ENCODE results near the gene ZNRD2. TPM values are rescaled to one million over a fixed set of nuclear protein-coding genes. Genes with fewer than 3 reads are reported as not detected.
A peak's percentile ranks its signal among the peaks of the same experiment; 100 is the strongest.
"Not testable (repeated sequence)": the region's sequence is repeated elsewhere in the genome, so short reads cannot be mapped to it uniquely, and the experiment has no call there.

Gene ZNRD2
- total RNA-seq (ENCODE audit: insufficient read depth, low replicate concordance) = 17.3 TPM

DNA sequence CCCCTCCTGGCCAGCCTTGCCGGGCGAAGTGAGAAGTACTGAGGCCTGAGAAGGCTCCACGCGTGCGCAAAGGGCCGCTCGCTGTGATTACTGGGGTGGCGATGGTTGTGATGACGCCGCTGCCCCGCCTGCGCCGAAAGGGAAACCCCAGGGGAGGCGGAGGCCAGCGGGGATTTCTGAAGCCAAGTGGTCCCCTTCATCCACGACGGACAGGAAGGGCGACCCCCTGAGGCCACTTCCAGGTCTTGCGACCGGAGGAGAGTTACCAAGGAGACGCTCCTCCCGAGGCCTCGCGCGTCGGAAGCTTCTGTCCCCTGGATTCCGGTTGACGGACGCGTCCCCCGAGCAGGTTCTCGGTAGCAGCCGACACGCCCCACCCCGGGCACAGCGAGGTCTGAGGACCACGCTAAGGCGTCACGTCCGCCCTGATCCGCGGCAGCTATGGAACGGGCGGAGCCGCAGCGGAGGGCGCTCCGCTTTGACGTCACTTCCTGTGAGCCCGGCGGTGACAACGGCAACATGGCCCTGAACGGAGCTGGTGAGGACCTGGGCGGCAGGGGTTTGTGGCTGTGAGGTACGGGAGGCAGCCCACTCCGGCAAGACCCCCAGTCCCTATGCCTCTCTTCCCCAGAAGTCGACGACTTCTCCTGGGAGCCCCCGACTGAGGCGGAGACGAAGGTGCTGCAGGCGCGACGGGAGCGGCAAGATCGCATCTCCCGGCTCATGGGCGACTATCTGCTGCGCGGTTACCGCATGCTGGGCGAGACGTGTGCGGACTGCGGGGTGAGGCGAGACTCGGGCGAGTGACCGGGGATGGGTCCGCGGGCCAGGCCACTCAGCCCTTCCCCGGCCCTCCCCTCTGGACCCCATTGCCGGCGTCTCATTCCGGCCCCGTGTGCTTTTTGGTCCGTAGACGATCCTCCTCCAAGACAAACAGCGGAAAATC is at the start of gene ZNRD2:
TSS of gene ZNRD2 (plus strand) at position 505 of the 946 bp plus-strand sequence. CDS start at position 520, 15 bp downstream.
- peak; percentile 99 for DNase-seq (ENCODE audit: low spot score)

DNA sequence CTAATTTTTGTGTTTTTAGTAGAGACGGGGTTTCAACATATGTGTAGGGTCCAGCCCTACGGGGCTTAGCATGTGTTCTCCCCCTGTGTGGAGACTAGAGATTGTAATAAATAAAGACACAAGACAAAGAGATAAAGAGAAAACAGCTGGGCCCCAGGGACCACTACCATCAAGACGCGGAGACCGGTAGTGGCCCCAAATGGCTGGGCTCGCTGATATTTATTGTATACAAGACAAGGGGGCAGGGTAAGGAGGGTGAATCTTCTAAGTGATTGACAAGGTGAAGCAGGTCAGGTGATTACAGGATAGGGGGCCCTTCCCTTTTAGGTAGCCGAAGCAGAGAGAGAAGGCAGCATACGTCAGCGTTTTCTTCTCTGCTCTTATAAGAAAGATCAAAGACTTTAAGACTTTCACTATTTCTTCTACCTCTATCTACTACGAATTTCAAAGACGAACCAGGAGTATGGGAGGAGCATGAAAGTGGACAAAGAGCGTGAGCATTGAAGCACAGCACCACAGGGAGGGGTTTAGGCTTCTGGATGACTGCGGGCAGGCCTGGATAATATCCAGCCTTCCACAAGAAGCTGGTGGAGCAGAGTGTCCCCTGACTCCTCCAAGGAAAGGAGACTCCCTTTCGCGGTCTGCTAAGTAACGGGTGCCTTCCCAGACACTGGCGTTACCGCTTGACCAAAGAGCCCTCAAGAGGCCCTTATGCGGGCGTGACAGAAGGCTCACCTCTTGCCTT is 48.3 kb upstream of the ZNRD2 start:
- DNase-seq (ENCODE audit: low spot score) = peak; percentile 82

GRCh38 chr11:65522718-65523630 is 47.3 kb upstream of the ZNRD2 start:
- DNase-seq (ENCODE audit: low spot score) = peak; percentile 94

- not testable (repeated sequence) for DNase-seq (ENCODE audit: low spot score)
Measured at GRCh38 chr11:65523631-65523968, 46.7 kb upstream of the ZNRD2 start.

- DNase-seq (ENCODE audit: low spot score) = peak; percentile 97
Measured at GRCh38 chr11:65524014-65524740, 46.1 kb upstream of the ZNRD2 start.

- no peak for DNase-seq (ENCODE audit: low spot score)
Measured at GRCh38 chr11:65524741-65525545, 45.3 kb upstream of the ZNRD2 start, which contains the start of gene SCYL1. Gene SCYL1, plus strand, starts transcription at chr11:65525083. Its CDS starts 71 bp downstream, at chr11:65525154.

DNA sequence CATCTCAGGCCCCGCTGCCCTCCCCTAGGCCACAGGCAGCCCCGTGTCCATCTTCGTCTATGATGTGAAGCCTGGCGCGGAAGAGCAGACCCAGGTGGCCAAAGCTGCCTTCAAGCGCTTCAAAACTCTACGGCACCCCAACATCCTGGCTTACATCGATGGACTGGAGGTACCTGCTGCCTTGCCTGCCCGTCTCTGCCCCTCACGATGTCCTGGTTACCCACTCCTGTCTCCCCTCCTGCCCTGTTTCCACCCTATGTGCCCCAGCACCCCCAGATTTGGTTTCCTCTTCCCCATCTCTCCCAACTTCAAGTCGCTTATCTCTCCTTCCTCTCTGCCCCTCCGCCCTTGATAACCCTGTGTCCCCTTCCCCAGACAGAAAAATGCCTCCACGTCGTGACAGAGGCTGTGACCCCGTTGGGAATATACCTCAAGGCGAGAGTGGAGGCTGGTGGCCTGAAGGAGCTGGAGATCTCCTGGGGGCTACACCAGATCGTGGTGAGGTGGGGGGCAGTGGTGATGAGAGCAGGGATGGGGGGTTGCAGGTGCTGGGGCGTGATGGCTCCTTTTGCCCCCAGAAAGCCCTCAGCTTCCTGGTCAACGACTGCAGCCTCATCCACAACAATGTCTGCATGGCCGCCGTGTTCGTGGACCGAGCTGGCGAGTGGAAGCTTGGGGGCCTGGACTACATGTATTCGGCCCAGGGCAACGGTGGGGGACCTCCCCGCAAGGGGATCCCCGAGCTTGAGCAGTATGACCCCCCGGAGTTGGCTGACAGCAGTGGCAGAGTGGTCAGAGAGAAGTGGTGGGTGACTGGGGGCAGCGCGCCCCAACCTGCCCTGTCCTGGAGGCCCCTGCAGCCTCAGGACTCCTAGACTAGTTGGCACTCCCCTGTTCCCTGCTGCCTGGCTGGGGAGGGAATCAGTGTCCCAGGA is 44.5 kb upstream of the ZNRD2 start:
- no peak for DNase-seq (ENCODE audit: low spot score)

DNA sequence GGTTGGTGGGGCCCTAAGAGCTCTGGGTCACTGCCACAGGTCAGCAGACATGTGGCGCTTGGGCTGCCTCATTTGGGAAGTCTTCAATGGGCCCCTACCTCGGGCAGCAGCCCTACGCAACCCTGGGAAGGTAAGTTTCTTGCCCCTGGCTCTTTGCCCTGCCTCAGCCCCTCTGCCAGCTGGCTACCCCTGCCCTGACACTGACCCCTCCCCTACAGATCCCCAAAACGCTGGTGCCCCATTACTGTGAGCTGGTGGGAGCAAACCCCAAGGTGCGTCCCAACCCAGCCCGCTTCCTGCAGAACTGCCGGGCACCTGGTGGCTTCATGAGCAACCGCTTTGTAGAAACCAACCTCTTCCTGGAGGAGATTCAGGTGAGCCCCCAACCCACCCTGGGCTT is 43.5 kb upstream of the ZNRD2 start:
- no peak for DNase-seq (ENCODE audit: low spot score)

DNA sequence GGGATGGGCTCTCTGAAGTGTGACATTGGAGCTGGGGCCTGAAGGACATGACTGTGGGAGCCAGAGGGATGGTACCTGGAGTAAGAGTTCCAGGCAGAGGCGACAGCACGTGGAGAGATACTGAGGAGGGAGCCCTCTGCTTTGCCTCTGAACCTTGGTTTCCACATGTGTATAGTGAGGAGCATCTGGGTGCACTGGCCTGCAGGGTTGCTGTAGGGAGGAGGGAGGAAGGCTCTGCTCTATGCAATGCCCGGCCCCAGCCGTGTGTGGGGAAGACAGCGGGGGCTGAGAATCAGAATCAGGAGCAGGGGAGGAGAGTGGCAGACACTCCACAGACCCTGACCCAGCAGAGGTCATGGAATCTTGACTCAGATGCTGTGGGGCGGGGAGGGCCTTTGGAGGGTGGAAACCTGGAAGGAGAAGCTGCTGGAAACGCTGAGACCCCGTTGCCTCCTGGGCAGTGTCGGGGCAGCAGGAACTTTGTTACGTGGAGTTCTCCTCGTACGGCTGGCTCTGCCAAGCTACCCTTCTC is 41.4 kb upstream of the ZNRD2 start:
- DNase-seq (ENCODE audit: low spot score) = no peak

- no peak for DNase-seq (ENCODE audit: low spot score)
Measured at GRCh38 chr11:65529475-65530156, 40.7 kb upstream of the ZNRD2 start.

GRCh38 chr11:65530157-65530496 is 40.1 kb upstream of the ZNRD2 start:
- DNase-seq (ENCODE audit: low spot score) = no peak

GRCh38 chr11:65532388-65533064 is 37.8 kb upstream of the ZNRD2 start:
- DNase-seq (ENCODE audit: low spot score) = no peak

- no peak for DNase-seq (ENCODE audit: low spot score)
Measured at GRCh38 chr11:65535102-65535501, 35.2 kb upstream of the ZNRD2 start.

- DNase-seq (ENCODE audit: low spot score) = no peak
Measured at GRCh38 chr11:65536412-65537295, 33.6 kb upstream of the ZNRD2 start.

GRCh38 chr11:65537296-65537597 is 33.0 kb upstream of the ZNRD2 start:
- DNase-seq (ENCODE audit: low spot score) = no peak

DNA sequence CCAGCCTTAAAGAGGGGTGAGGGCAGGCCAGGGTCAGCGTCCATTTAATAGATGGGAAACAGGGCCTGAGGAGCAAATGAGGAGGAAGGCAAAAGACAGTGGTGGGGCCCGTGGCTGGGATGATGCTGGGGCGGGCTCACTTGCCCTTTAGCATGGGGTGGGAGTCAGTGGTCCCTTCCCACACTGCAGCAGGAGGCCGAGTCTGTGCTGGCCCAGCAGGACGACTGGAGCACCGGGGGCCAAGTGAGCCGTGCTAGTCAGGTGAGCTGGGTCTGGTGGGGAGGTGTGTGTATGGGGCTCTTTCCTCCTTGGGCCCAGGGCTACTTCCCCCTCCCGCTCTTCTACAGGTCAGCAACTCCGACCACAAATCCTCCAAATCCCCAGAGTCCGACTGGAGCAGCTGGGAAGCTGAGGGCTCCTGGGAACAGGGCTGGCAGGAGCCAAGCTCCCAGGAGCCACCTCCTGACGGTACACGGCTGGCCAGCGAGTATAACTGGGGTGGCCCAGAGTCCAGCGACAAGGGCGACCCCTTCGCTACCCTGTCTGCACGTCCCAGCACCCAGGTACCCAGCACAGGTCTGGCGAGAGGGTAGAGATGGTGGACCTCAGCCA is 32.6 kb upstream of the ZNRD2 start:
- DNase-seq (ENCODE audit: low spot score) = no peak

All from umbilical cord (tissue), 2 donors.